ENCODE results near the gene SV2C. TPM values are rescaled to one million over a fixed set of nuclear protein-coding genes. Genes with fewer than 3 reads are reported as not detected.

Gene SV2C
- total RNA-seq, 1 donor from 2014 or later = 0.32 TPM

DNA sequence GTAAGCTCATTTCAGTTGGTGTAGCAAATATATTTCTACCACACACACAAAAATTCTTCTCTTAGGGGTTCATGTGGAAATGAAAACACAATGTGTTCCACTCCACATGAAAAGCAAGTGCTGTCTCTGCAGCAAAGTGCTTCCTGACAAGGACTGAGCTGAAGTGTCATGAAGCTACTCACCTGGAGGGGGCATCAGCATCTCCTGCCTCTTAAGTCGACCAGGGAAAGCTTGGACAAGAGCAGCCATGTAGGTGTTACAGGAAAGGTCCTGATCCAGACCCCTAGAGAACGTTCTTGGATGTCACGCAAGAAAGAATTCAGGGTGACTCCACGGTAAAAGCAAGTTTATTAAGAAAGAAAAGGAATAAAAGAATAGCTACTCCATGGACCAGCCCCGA, 62.8 kb downstream of the SV2C start:
- DNase-seq = no peak

GRCh38 chr5:76149636-76150035, 66.5 kb downstream of the SV2C start:
- no peak for DNase-seq
- no peak overlapping the region for H3K4me3 ChIP-seq
- no peaks in the 10 kb centered on the region for H3K9me3 ChIP-seq
- no peak overlapping the region for H3K27ac ChIP-seq
- ATAC-seq = no peak
- no peaks in the 10 kb centered on the region for H3K4me1 ChIP-seq
- TF ChIP-seq, protein P1, sequence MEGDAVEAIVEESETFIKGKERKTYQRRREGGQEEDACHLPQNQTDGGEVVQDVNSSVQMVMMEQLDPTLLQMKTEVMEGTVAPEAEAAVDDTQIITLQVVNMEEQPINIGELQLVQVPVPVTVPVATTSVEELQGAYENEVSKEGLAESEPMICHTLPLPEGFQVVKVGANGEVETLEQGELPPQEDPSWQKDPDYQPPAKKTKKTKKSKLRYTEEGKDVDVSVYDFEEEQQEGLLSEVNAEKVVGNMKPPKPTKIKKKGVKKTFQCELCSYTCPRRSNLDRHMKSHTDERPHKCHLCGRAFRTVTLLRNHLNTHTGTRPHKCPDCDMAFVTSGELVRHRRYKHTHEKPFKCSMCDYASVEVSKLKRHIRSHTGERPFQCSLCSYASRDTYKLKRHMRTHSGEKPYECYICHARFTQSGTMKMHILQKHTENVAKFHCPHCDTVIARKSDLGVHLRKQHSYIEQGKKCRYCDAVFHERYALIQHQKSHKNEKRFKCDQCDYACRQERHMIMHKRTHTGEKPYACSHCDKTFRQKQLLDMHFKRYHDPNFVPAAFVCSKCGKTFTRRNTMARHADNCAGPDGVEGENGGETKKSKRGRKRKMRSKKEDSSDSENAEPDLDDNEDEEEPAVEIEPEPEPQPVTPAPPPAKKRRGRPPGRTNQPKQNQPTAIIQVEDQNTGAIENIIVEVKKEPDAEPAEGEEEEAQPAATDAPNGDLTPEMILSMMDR (IDR thresholded peaks at IDR 0.05) = no peak
- intact Hi-C loops (cut with DNase I) = no loop called here
- H3K27me3 ChIP-seq = no peaks in the 10 kb centered on the region
- H3K36me3 ChIP-seq = no peaks in the 10 kb centered on the region

More for the DNA sequence above, 62.8 kb downstream of the SV2C start:
- H3K27ac ChIP-seq = no peak overlapping the region
- intact Hi-C loops (cut with DNase I) = no loop called here
- no peaks in the 10 kb centered on the region for H3K27me3 ChIP-seq
- no peaks in the 10 kb centered on the region for H3K9me3 ChIP-seq
- TF ChIP-seq, protein P1 (IDR thresholded peaks at IDR 0.05) = no peak
- no peaks in the 10 kb centered on the region for H3K36me3 ChIP-seq
- H3K4me3 ChIP-seq = no peak overlapping the region
- ATAC-seq = no peak
- H3K4me1 ChIP-seq = no peaks in the 10 kb centered on the region

- Histone ChIP-seq H3K27ac (no peak overlapping the region), H3K4me3 (no peak overlapping the region), H3K9me3 (no peaks in the 10 kb centered on the region), H3K4me1 (no peaks in the 10 kb centered on the region), H3K36me3 (no peaks in the 10 kb centered on the region), H3K27me3 (no peaks in the 10 kb centered on the region)
- intact Hi-C loops (cut with DNase I) = no loop called here
- TF ChIP-seq, protein P1 (IDR thresholded peaks at IDR 0.05) = no peak
- DNase-seq (no peak), ATAC-seq (no peak)
Observed at GRCh38 chr5:76152161-76152560, 69.0 kb downstream of the SV2C start.

DNA sequence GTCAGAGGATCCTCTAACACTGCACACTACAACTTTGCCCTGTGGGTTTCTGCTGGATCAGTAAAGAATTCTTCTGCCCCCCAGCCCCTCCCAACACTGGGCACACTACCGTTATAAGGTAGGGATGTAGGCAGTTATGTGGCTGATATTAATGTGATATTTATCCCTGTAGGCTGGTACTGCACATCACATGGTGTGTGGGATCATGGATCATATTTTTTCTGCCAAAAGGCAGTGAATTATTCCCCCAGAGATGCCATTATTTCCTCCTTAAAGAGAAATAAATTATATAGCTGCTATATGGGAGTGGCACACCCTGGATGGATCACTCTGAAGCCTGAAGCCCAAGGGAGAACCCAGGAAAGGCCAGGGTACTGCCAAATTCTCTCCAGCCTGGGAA, 69.5 kb downstream of the SV2C start:
- H3K36me3 ChIP-seq = no peaks in the 10 kb centered on the region
- DNase-seq = no peak
- H3K27ac ChIP-seq = no peak overlapping the region
- TF ChIP-seq, protein P1 (IDR thresholded peaks at IDR 0.05) = no peak
- H3K9me3 ChIP-seq = no peaks in the 10 kb centered on the region
- H3K27me3 ChIP-seq = no peaks in the 10 kb centered on the region
- intact Hi-C loops (cut with DNase I) = no loop called here
- H3K4me1 ChIP-seq = no peaks in the 10 kb centered on the region
- ATAC-seq = no peak
- no peak overlapping the region for H3K4me3 ChIP-seq

GRCh38 chr5:76153271-76153670, 70.1 kb downstream of the SV2C start:
- H3K9me3 ChIP-seq = no peaks in the 10 kb centered on the region
- H3K4me1 ChIP-seq = no peaks in the 10 kb centered on the region
- H3K27me3 ChIP-seq = no peaks in the 10 kb centered on the region
- no peak overlapping the region for H3K4me3 ChIP-seq
- TF ChIP-seq, protein P1 (IDR thresholded peaks at IDR 0.05) = no peak
- H3K27ac ChIP-seq = no peak overlapping the region
- ATAC-seq (no peak), DNase-seq (no peak)
- intact Hi-C loops (cut with DNase I) = no loop called here
- H3K36me3 ChIP-seq = no peaks in the 10 kb centered on the region

GRCh38 chr5:76154009-76154690, 71.0 kb downstream of the SV2C start:
- Histone ChIP-seq H3K9me3 (no peaks in the 10 kb centered on the region), H3K27ac (no peak overlapping the region), H3K36me3 (no peaks in the 10 kb centered on the region), H3K4me3 (no peak overlapping the region), H3K27me3 (no peaks in the 10 kb centered on the region), H3K4me1 (no peaks in the 10 kb centered on the region)
- TF ChIP-seq, protein P1 (IDR thresholded peaks at IDR 0.05) = no peak
- intact Hi-C loops (cut with DNase I) = no loop called here
- ATAC-seq (no peak), DNase-seq (no peak)
